Pancreas (tissue), 10 donors: ENCODE data around the gene DDX56. TPM values are rescaled to one million over a fixed set of nuclear protein-coding genes. Genes with fewer than 3 reads are reported as not detected.
A peak's percentile ranks its signal among the peaks of the same experiment; 100 is the strongest.

ENCODE experiments used
- ATAC-seq, 4 donors: fragments of 200-7000 bp; cut with Tn5 transposase; one replicate each; pipeline versions ENCODE4 v1.8.0 to v1.9.1; 2020; ENCODE audit warnings: mild to moderate bottlenecking in 4 of 4, moderate library complexity in 4 of 4
- DNase-seq, 6 donors: peaks; one replicate each; pipeline ENCODE4 v3.0.0-alpha.2; 2020
- FAIRE-seq: peaks from 2 replicates; lab custom pipeline; 2012; peaks lifted over from hg19 to GRCh38; lab: Jason Lieb, UNC
- H3K27ac ChIP-seq, 4 donors: fragments of 200-600 bp; sonication (generic); 1 replicate in 3 of 4; 2 replicates in 1 of 4; pipeline versions ENCODE4 v1.5.0 to v1.8.0; 2020
- H3K27me3 ChIP-seq, 4 donors: fragments of 200-600 bp; one replicate each; pipeline ENCODE4 v1.8.0; 2021
- H3K36me3 ChIP-seq, 3 donors: fragments of 200-600 bp; sonication (generic) in 1 of 3; one replicate each; pipeline versions ENCODE4 v1.5.0 to v1.8.0; 2020 to 2021
- H3K4me1 ChIP-seq, 3 donors: fragments of 200-600 bp; one replicate each; pipeline ENCODE4 v1.8.0; 2021
- H3K4me3 ChIP-seq, 4 donors: fragments of 200-600 bp; sonication (generic) in 2 of 4; one replicate each; pipeline versions ENCODE4 v1.5.0 to v1.8.0; 2020 to 2021
- H3K9me3 ChIP-seq, 4 donors: fragments of 200-600 bp; one replicate each; pipeline ENCODE4 v1.8.0; 2021
- CTCF ChIP-seq, 4 donors: fragments of 200-600 bp; sonication (generic) in 3 of 4; IDR thresholded peaks; one replicate each; pipeline versions ENCODE4 v1.5.0 to v1.8.0; 2021; ENCODE audit warnings: antibody characterized with exemption in 4 of 4
- WGBS, 2 donors: extraction: QIAGEN DNeasy Blood & Tissue Kit; methylation state at CpG; one replicate each; pipeline ENCODE4 v1.1.7; 2013; 5-methylcytosine and 5-hydroxymethylcytosine counted together
- intact Hi-C, 3 donors: fragments of 100-400 bp; cut with DNase I; formaldehyde crosslinking; loops; one replicate each; pipeline versions ENCODE4 v1.11.1 to v1.14.2; 2022
- polyA plus RNA-seq, 2 donors: library from polyadenylated mRNA; stranded (reverse); fragments of 200-250 nt; gene quantifications; one replicate each; pipeline ENCODE4 v1.2.3, GENCODE V29; 2013
- total RNA-seq, 6 donors: library from RNA; stranded (reverse); fragmentation: NEBNext Ultra II Directional in 4 of 6; extraction: Animal tissue kit (Norgen Biotek cat#: 25700) in 4 of 6; gene quantifications; one replicate each; pipeline versions ENCODE4 v1.2.1 to v1.2.4, GENCODE V29; 2021 to 2023
- donor health status: healthy with polysubstance abuse.
- donor health status: DM: no; HTN: no; CAD: no; lungs with moderate emphysema.
- donor health status: DM: no; HTN: no; CAD: no.
- donor health status: control.
- donor health status: control.
- donor health status: Bipolar disorder and iron deficiency.
- donor health status: DM: yes; HTN: yes; CAD: no.
- donor health status: DM: no; HTN: no; CAD: no.
- donor health status: DM: no; HTN: no; CAD: no.
- donor health status: DM: yes; HTN: yes; CAD: no.

Gene DDX56
- total and polyA plus RNA-seq, 8 donors = 23.0 to 114 (median 30.4) TPM

GRCh38 chr7:44618753-44619152 lies 45.0 kb upstream of the DDX56 start:
- Histone ChIP-seq H3K9me3 (no peaks in the 10 kb centered on the region), H3K36me3 (no peaks in the 10 kb centered on the region), H3K4me3 (no peak overlapping the region), H3K4me1 (peaks cover 0 to 37% (median 13%) of the 10 kb centered on the region in 3 donors), H3K27me3 (no peaks in the 10 kb centered on the region), H3K27ac (peak overlapping the region in 1 of 4 donors; percentile 13)
- DNase-seq (no peak), ATAC-seq (peak in 2 of 4 donors; percentile 12 to 40), FAIRE-seq (no peak)
- TF ChIP-seq CTCF (IDR thresholded peaks at IDR 0.05) = no peak
- WGBS, 2 donors = 50 to 57% methylated on average over 3 of the region's 3 CpGs
- intact Hi-C loops = no loop called here

DNA sequence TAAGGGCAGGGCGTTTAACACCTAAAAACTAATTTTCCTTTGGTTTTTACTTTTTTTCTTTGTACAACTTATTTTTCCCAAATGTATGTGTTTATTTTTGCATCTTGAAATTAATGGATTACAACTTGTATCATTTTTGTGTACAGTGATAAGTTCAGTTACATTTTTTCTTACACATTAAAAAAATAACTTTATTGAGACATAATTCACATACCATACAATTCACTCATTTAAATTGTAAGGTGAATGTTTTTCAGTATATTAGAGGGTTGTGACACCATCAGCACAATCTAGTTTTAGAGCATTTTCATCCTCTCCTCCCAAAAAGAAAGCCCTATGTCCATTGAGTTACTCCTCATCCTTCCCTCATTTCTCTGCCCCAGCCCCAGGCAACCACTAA lies 44.3 kb upstream of the DDX56 start:
- H3K27me3 ChIP-seq = no peaks in the 10 kb centered on the region
- intact Hi-C loops = no loop called here
- H3K4me1 ChIP-seq = peaks cover 0 to 33% (median 12%) of the 10 kb centered on the region in 3 donors
- no peaks in the 10 kb centered on the region for H3K9me3 ChIP-seq
- TF ChIP-seq CTCF (IDR thresholded peaks at IDR 0.05) = no peak
- FAIRE-seq = no peak
- H3K27ac ChIP-seq = no peak overlapping the region
- H3K4me3 ChIP-seq = no peak overlapping the region
- no peaks in the 10 kb centered on the region for H3K36me3 ChIP-seq
- no peak for DNase-seq
- 92 to 94% methylated on average over 1 of the region's 1 CpG for WGBS, 2 donors
- ATAC-seq = no peak

- Histone ChIP-seq H3K9me3 (no peaks in the 10 kb centered on the region), H3K27ac (no peak overlapping the region), H3K4me3 (no peak overlapping the region), H3K27me3 (no peaks in the 10 kb centered on the region), H3K4me1 (peaks cover 0 to 26% (median 5%) of the 10 kb centered on the region in 3 donors), H3K36me3 (no peaks in the 10 kb centered on the region)
- DNase-seq (no peak), FAIRE-seq (no peak), ATAC-seq (peak in 1 of 4 donors; percentile 37)
- WGBS, 2 donors = 67% methylated on average over 2 of the region's 2 CpGs
- intact Hi-C loops = no loop called here
- TF ChIP-seq CTCF (IDR thresholded peaks at IDR 0.05) = no peak
These were observed 43.6 kb upstream of the DDX56 start for GRCh38 chr7:44617225-44617890.

DNA sequence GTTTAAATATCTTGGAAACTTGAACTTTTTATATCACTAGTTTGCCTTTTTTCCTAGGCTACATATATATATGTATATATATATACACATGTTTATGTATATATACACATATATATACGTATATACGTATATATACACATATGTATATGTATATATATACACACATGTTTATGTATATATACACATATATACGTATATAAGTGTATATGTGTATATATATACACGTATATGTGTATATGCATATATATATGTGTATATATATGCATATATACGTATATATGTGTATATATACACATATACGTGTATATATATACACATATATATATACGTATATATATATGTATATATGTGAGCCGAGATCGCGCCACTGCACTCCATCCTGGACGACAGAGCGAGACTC lies 42.8 kb upstream of the DDX56 start:
- no peak for FAIRE-seq
- intact Hi-C loops = no loop called here
- H3K9me3 ChIP-seq = no peaks in the 10 kb centered on the region
- WGBS, 2 donors = 87 to 90% methylated on average over 12 of the region's 12 CpGs
- peaks cover 0 to 21% (median 0%) of the 10 kb centered on the region in 3 donors for H3K4me1 ChIP-seq
- H3K36me3 ChIP-seq = no peaks in the 10 kb centered on the region
- no peak for ATAC-seq
- TF ChIP-seq CTCF (IDR thresholded peaks at IDR 0.05) = no peak
- no peak overlapping the region for H3K27ac ChIP-seq
- H3K27me3 ChIP-seq = no peaks in the 10 kb centered on the region
- no peak overlapping the region for H3K4me3 ChIP-seq
- no peak for DNase-seq

DNA sequence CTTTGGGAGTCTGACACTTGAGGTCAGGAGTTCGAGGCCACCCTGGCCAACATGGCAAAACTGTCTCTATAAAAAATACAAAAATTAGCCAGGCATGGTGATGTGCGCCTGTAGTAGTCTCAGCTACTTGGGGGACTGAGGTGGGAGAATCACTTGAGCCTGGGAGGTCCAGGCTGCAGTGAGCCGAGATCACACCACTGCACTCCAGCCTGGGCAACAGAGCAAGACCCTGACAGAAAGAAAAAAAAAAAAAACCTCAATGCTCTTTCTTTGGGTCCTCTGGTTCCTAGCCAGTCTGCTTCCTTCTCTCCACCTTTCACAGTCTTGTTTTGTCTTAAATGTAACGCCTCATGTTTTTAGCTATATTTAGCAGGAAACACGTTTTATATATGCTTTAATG lies 42.1 kb upstream of the DDX56 start:
- no peak for DNase-seq
- no peak for FAIRE-seq
- TF ChIP-seq CTCF (IDR thresholded peaks at IDR 0.05) = no peak
- Histone ChIP-seq H3K9me3 (no peaks in the 10 kb centered on the region), H3K36me3 (no peaks in the 10 kb centered on the region), H3K4me1 (peaks cover 0 to 21% (median 0%) of the 10 kb centered on the region in 3 donors), H3K27me3 (no peaks in the 10 kb centered on the region), H3K27ac (peak overlapping the region in 1 of 4 donors; percentile 30), H3K4me3 (no peak overlapping the region)
- intact Hi-C loops = no loop called here
- WGBS, 2 donors = 83 to 92% methylated on average over 5 of the region's 5 CpGs
- ATAC-seq = no peak
